GM19351 (cell line): Measurements from ENCODE around the gene RUFY3.
"Not testable (repeated sequence)": the region's sequence is repeated elsewhere in the genome, so short reads cannot be mapped to it uniquely, and the experiment has no call there.

Experiments used
- ATAC-seq: cut with Tn5 transposase; IDR thresholded peaks from one replicate; pipeline ENCODE4 v1.9.1; 2021; ENCODE audit warnings: mild to moderate bottlenecking, moderate library complexity; ENCODE audit not compliant: unreplicated experiment

The RUFY3 gene

DNA sequence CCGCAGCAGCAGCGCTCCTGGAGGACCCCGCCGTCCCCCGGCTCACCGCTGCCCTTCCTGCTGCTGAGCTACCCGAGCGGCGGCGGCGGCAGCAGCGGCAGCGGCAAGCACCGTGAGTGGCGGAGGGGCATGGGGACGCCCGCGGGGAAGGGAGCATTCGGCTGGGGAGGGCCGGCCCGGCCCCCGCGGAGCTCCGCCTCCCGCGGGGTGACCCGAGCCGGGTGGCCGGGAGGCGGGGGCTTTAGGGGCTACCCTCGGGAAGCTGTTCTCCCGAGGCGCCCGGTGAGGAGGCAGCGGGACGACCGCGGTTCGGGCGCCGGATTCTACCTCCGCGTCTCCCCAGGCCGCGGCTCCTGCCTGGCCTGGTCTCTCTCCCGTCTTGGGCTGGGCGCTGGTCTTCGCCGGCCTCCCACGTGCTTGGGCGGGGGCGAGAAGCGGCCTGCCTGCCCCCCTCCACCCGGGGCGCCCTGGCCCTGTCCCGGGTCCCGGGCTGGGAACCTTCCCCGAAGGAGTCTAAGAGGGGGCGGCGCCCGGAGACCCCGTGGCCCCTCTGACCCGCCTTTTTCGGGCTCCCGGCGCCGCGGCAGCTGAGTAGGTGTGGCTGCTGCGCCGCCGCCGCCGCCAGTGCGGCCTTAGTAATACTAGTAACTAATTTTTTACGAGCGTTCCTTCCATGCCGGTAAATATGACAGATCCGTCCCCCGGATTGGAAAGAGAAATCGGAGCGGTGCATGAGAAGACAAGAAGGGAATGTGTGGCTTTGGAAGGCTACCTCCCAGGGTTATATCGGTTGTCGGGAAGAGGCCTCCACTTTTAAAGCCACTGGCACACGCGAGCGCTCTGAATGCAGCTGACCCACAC lies 16.4 kb upstream of the RUFY3 start:
- peak; percentile 53 for ATAC-seq

DNA sequence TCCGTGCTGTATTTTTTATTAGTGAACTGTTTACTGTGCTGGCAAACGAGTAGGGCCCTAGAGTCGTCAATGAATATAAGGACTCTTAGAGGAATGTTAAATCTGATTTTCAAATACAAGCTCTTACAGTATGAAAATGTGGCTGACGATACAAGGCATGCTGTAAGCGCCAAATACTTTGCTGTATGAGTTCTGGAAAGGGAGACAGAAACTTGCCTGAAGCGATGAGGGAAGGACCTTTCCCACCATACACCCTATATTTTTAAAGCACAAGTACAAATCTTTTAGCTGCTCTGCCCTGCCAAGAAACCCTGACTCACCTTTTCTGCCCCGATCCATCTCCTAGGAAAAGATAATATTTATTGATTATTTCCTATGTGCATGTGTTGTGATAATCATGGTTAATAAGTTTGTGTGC lies 15.7 kb upstream of the RUFY3 start:
- no peak for ATAC-seq

DNA sequence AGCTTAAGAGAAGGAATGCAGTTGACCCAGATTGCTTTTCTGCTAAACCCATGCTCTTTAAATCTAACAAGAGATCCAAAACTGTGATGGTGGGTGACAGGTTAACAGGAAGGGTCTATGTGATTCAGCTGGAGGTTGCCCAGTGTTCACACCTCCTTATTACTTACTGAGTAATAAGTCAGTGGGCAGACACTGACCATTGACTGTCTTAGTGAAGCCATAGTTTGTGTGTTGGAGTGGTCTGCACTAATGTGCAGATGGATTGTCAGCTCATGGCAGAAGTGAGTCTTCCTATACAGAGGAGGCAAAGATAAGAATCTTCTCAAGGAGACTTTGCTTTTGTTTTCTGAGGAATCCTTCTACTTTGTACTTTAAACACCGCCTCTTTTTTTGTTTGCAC lies 15.2 kb upstream of the RUFY3 start:
- ATAC-seq, result no peak

DNA sequence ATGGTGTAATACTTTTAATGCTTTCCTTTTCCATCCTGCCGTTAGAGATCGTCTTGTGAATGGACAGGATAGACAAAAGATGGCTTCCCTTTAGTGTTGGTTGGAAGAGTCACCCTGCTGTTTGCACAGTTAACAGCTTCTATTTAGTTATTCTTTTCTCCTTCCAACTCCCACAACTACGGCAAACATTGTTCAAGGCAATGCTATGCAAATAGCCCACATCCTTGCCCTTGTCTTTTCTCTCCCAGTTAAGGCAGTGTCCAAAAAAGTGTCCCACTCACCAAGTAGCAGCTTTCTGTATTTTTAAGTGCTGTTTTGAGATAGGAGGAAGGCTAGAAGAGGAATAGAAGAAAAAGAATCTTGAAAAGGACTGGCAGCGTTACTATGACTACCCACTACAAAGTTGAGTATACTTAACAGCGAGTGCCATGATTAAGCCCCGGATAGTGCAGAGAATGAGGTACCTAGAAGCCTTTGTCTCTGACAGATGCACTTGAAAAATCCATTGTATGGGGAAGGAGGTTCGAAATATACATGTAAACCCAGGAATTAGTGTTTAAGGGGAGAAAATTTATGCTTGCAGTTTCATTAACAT lies 12.1 kb upstream of the RUFY3 start:
- no peak for ATAC-seq

DNA sequence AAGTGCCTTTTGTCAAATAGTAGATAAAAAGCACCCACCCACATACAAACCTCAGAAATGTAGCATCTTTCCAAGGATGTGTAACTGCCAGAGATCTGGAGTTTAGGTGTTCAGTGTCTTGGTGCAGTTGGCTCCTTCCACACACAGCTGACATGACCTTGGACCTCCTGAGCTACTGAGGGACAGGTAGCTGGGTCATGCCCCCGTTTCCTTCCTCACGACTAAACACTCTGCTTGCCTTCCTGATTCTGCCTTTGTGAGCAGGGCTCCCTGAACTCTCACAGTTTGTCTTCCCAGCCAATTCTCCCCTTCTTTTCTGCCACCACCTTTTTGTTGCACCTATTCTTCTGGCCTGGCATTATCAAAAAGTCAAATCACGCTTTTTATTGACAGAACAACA lies 10.2 kb upstream of the RUFY3 start:
- no peak for ATAC-seq

DNA sequence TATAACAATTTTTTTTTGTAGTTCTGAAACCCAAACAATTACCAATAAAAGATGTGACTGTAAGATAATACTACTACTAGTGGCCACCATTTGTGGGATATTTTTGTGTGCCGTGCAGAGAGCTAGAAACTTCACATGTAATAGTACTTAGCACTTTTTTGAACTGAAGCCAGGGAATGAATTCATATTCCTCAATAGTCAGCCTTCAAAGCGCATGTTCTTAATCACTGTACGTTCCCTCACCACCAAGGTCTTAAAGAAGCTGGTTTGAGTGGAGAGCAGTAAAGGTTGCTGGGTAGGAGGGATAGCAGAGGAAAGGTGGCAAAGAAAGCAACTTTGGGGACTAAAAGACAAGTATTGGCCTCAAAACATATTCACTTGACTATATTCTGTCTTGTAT lies 9.6 kb upstream of the RUFY3 start:
- ATAC-seq, result no peak

DNA sequence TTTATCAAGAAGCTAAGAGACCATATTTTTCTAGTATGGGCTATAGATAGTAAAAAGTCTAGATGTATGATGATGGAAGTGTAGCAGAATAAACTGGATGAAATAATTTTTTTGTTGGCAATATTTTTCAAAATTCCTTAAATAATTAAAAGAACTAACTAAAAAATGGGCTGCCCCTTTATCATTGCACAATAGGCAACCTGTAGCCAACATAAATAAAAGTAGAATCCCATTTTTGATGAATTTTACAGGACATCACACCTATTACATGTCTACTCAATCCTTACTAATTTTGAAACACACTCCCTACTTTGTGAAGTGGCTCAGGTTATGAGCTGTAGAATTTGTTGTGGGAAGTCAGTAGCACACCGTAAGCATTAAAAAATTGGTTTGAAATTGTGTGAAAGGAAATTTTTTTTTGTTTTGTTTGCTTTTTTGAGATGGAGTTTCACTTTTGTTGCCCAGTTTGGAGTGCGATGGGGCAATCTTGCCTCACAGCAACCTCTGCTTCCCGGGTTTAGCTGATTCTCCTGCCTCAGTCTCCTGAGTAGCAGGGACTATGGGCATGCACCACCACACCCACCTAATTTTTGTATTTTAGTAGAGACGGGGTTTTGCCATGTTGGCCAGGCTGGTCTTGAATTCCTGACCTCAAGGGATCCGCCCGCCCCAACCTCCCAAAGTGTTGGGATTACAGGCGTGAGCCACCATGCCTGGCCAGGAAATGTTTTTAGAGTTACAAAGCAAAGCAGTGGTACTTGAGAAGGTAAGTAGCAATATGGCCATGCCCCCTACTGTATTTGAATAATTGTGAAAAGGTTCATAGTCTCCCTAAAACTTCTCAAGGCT lies 8.9 kb upstream of the RUFY3 start:
- ATAC-seq, result no peak

DNA sequence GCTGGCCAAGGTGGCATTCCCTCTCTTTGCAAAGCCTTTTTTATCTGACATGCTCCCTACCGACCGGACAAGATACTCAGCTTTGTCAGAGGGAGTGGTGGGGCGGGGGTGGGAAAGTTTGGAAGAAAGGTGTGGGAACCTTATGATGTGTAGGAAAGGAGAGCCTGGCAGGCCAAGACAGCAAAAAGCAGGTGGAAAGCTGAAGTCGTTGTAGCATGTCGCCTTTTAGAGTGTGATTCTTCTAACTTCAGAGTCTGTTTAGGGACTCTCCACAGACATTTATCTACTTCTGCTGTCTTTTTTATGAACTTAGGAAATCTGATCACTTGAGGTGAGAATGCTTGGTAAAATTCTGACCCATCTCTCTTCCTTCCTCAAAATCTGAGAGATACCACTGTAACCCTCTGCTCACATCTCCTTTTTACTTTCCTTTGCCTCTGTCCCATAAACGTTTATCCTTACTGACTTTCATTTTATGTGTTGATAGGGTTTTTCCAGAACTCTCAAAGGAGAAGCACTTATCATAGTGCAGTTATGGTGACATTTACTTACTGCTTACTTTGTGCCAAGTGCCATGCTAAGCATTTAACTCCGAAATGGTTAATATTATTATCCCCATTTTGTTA lies 8.2 kb upstream of the RUFY3 start:
- peak; percentile 38 for ATAC-seq

DNA sequence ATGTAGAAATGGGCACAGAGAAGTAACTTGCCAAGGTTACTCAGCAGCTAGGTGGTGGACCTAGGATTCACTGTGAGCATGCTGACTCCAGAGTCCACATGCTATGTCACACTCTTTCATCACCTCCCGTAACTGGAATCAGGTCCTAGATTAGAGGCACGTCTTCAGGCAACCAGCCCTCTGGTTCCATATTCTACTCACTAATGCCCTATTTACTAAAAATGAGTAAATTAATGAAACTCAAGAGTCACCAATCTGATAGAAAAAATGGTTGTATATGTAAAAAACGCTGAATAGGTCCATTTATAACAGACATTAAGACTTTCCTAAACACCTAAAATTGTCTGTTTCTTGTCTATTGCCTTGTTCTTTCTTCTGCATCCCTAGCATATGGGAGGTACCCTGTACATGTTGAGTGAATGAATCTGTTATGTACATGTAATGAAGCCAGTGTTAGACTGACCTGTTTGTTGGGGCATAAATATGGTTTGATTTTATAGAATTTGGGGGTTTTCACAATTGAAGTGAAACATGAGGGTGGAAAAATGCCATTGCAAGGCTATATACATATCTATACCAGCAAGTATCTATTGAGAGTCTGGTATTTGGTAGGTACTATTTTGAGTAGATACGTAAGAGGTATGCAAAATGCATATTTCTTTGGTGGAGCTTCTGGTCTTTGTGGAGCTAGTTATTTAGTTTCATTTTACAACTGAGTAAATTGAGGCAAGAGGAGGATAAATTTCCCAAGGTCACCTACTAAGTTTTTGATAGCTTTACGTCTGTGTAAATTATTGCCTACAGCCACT lies 7.5 kb upstream of the RUFY3 start:
- ATAC-seq, result peak; percentile 61

DNA sequence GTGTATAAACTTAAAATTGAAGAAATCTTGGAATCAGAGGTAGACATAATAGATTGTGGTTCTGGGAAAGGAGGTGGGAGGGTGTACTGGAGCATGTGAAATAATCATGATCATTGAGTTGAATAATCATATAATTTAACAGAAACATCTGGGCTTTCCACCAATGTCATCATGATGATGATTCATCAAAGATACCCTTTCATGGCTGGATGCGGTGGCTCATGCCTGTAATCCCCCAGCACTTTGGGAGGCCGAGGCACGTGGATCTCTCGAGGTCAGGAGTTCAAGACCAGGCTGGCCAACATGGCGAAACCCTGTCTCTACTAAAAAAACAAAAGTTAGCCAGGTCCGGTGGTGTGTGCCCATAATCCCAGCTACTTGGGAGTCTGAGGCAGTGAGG lies 6.7 kb upstream of the RUFY3 start:
- peak; percentile 18 for ATAC-seq

DNA sequence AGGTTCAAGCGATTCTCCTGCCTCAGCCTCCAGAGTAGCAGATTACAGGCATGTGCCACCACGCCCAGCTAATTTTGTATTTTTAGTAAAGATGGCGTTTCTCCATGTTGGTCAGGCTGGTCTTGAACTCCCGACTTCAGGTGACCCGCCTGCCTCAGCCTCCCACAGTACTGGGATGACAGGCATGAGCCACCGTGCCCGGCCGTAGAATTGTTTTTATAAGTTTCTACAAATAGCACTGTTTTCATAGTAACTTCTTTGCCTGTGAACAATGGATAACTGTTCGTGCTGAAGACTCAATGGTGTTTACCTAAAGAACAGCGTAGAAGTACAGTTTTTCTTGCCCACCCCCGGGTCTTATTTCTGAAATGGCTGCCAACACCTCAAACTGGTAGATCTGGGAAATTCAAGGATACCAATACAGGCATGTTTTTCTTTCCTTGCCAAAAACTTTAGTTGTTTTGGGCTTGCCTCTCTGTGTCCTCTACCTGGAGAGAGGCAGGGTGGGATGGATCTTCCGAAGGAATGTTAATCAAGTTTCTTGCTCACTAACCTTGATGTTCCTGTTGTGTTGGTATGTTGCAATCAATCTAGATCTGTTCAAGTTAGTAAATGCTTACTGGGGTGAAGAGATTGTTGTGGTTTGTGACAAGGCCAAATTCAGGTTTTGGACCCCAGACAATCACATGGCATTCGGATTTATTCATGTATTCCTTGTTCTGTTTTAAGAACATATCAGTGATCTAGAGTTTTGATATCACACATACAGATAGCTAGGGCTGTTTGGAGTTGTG lies 2.8 kb upstream of the RUFY3 start:
- ATAC-seq, result no peak

DNA sequence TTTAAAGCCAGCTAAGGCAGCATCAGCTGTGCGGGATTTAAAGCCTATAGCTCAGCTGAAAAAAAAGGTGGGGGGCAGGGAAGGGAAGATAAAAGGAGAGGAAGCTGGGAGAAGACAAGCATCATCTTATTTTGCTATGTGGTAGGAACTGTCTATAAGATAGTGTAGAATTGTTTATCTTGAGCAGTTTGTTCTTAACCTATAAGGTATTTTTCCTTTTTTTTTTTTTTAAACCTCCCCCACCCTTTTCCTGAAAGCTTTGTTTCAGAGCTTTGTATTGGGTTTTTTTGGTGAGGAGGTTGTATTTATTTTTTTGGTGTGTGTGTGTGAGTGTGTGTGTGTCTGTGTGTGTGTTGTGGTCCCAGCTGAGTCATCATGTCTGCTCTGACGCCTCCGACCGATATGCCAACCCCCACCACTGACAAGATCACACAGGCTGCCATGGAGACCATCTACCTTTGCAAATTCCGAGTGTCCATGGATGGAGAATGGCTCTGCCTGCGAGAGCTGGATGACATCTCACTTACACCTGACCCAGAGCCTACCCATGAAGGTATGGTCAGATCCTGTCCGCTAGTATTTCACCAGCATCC lies 531 bp downstream of the RUFY3 start:
- no peak for ATAC-seq

DNA sequence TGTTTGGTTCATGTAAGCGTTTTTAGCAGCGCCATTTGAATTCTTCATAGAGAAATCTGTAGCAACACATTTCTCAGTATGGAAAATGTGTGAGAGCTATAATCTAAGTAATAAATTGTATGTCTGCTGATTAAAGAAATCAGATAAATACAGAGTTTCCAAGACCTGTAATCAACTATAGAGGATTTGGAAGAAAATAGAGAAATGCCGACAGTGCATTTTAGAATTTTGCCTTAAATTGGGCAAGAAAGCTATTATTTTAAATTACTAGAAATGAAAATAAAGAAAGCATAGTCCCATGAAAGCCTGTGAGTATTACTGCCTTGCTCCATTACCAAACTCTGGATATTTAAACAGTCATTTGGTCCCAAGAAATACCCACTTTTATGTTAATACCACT lies 2.7 kb downstream of the RUFY3 start:
- ATAC-seq, result no peak

DNA sequence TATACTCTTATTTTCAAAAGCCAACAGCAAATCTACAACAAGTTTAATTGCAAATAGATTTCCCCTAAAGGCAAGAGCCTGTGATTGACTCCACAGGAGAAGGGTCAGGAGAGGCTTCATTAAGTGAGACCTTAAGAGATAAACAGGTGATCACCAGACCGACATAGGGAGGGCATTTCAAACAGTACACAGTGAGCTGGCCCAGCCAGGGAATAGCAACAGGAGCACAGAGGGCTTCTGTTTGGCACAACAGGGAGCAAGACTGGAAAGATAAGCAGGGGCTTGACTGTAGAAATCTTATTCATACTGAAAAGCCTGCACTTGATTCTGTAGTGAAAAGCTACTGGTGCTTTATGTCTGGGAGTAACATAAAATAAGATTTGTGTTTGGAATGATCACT lies 3.9 kb downstream of the RUFY3 start:
- no peak for ATAC-seq

DNA sequence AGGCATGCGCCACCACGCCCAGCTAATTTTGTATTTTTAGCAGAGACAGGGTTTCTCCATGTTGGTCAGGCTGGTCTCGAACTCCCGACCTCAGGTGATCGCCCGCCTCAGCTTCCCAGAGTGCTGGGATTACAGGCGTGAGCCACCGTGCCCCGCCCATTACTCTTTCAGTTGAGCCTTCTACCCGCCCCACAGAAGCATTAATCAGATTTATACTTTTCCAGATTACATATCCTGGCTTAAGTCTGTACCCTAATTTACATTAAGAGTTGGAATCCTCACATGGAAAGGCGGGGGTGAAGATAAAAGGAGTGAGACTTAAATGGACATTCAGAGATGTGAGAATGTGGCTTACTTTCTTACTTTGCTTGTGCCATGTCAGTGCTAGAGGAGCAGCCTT lies 4.8 kb downstream of the RUFY3 start:
- not testable (repeated sequence) for ATAC-seq

DNA sequence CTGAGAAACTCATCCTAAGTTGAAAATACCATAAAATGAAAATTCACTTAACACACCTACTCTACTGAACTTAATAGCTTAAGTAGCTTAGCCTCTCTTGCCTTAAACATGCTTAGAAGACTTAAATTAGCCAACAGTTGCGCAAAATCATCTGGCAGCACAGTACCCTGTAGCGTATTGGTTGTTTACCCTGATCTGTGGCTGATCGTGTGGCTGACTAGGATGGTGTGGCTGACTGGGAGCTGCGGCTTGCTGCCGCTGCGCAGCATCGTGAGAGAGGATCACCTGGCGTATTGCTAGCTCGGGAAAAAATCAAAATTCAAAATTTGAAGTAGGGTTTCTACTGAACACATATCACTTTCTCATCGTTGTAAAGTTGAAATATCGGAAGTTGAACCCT lies 6.3 kb downstream of the RUFY3 start:
- no peak for ATAC-seq

DNA sequence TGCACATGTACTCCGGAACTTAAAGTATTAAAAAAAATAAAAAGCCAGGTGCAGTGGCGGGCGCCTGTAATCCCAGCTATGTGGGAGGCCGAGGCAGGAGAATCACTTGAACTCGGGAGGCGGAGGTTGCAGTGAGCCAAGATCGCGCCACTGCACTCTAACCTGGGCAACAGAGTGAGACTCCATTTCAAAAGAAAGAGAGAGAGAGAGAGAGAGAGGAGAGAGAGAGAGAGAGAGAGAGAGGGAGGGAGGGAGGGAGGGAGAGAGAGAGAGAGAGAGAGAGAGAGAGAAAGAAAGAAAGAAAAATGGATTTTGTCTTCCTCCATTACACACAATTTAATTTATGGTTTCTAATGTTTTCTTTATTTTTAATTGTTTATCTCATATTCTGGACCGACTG lies 11.1 kb downstream of the RUFY3 start:
- not testable (repeated sequence) for ATAC-seq

DNA sequence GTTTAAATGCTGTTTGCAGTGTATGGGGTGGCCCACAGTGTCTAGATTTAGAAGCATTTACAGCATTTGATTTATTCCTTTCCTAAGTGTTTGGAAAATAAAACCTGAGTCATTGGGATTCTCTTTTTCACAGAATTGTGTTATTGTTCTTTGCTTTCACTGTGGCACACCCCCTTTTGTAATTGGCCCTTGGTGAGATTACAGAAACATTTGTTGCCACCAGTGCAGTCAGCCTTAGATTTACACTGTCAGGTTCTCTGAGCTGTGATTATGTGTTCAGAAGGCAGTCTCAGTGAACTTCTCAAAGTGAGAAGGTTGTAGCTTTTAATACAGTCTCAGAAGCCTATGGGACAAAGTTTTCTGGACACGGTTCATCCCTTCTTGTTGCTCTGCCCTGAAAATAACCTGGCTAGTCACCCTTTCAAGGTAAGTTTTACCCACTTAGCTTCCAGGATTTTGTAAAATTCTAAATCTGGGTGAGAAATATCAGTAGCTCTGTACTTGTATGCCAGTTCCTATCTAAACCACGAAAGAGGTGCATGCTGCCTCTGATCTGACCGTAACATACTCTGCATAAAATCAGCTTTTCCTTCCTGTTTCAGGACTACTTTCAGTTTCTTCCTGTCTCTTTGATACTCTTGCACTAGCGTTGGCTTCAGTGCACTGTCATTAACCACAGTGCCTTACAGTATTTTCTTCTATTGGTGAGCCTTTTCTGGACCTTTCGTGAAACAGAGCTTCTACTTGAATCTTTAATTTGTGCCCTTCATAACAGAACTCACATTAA lies 12.6 kb downstream of the RUFY3 start:
- peak; percentile 85 for ATAC-seq
